Lower leg skin (tissue), 3 donors: ENCODE data around the gene SEC22B.
"Not testable (repeated sequence)": the region's sequence is repeated elsewhere in the genome, so short reads cannot be mapped to it uniquely, and the experiment has no call there.

Source experiments
- CTCF ChIP-seq, 3 donors: fragments of 450-650 bp; IDR thresholded peaks; one replicate each; pipeline ENCODE4 v1.5.1; 2016; ENCODE audit warnings: antibody characterized with exemption in 3 of 3, mild to moderate bottlenecking in 3 of 3, moderate library complexity in 2 of 3
- POLR2A ChIP-seq, 2 donors: fragments of 450-650 bp; IDR thresholded peaks; one replicate each; pipeline ENCODE4 v1.6.1; 2016 to 2017; ENCODE audit warnings: antibody characterized with exemption in 2 of 2, mild to moderate bottlenecking in 1 of 2, moderate library complexity in 1 of 2

- not testable (repeated sequence) for TF ChIP-seq CTCF, POLR2A (IDR thresholded peaks at IDR 0.05)
Measured at GRCh38 chr1:120101593-120101992, 74.7 kb downstream of the SEC22B start.
